CD4-positive, alpha-beta memory T cell (primary cell): Measurements from ENCODE around the gene SPATA3. TPM values are rescaled to one million over a fixed set of nuclear protein-coding genes. Genes with fewer than 3 reads are reported as not detected.
"Not testable (repeated sequence)": the region's sequence is repeated elsewhere in the genome, so short reads cannot be mapped to it uniquely, and the experiment has no call there.

ENCODE experiments used
- CTCF ChIA-PET: fragments of 350-600 bp; sonication (Branson Sonifier 250); formaldehyde crosslinking; loops from one replicate; lab custom pipeline; 2021; ENCODE audit warnings: inconsistent platforms; ENCODE audit not compliant: partially characterized antibody; lab: Charles Lee
- POLR2A ChIA-PET: fragments of 350-600 bp; sonication (Branson Sonifier 250); formaldehyde crosslinking; loops from one replicate; lab custom pipeline; 2021; ENCODE audit not compliant: partially characterized antibody; lab: Charles Lee
- DNase-seq, 5 donors: peaks; one replicate each; pipeline versions ENCODE4 v3.0.0 to v3.0.0-alpha.2; 2020 to 2022; ENCODE audit warnings: mixed read lengths in 1 of 5
- H3K27ac ChIP-seq: one replicate; pipeline ENCODE4 v1.7.0; 2013; ENCODE audit warnings: low read depth, low read length
- H3K27me3 ChIP-seq: 2 replicates; pipeline ENCODE4 v1.7.0; 2013; ENCODE audit warnings: mild to moderate bottlenecking, low read length, moderate library complexity; ENCODE audit not compliant: insufficient read depth
- H3K36me3 ChIP-seq: 2 replicates; pipeline ENCODE4 v1.7.0; 2013; ENCODE audit warnings: mild to moderate bottlenecking, low read length, moderate library complexity; ENCODE audit not compliant: insufficient read depth
- H3K4me1 ChIP-seq: 2 replicates; pipeline ENCODE4 v1.7.0; 2013; ENCODE audit warnings: mild to moderate bottlenecking, low read length, moderate library complexity; ENCODE audit not compliant: insufficient read depth
- H3K4me3 ChIP-seq, 2 donors: one replicate each; pipeline ENCODE4 v1.7.0; 2013; ENCODE audit warnings: low read length in 2 of 2, mild to moderate bottlenecking in 1 of 2
- H3K9me3 ChIP-seq, 2 donors: one replicate each; pipeline ENCODE4 v1.7.0; 2013; ENCODE audit warnings: low read length in 2 of 2, control low read depth in 1 of 2; ENCODE audit not compliant: control insufficient read depth in 1 of 2
- H3K27ac Mint-ChIP-seq, 7 donors: one replicate each; pipeline ENCODE4 v1.8.0; 2020 to 2021; ENCODE audit warnings: mixed read lengths in 7 of 7, mild to moderate bottlenecking in 6 of 7, inconsistent platforms in 3 of 7, moderate library complexity in 3 of 7
- H3K27me3 Mint-ChIP-seq, 2 donors: one replicate each; pipeline ENCODE4 v1.8.0; 2020 to 2021; ENCODE audit warnings: mixed read lengths in 2 of 2
- H3K36me3 Mint-ChIP-seq, 2 donors: one replicate each; pipeline ENCODE4 v1.8.0; 2020 to 2021; ENCODE audit warnings: mixed read lengths in 2 of 2, inconsistent platforms in 1 of 2, mild to moderate bottlenecking in 1 of 2
- H3K4me1 Mint-ChIP-seq, 4 donors: one replicate each; pipeline ENCODE4 v1.8.0; 2020 to 2021; ENCODE audit warnings: mixed read lengths in 4 of 4, mild to moderate bottlenecking in 1 of 4
- H3K4me3 Mint-ChIP-seq, 8 donors: one replicate each; pipeline ENCODE4 v1.8.0; 2020 to 2021; ENCODE audit warnings: mixed read lengths in 8 of 8, mild to moderate bottlenecking in 7 of 8, moderate library complexity in 6 of 8, inconsistent platforms in 3 of 8
- H3K9me3 Mint-ChIP-seq, 8 donors: one replicate each; pipeline ENCODE4 v1.8.0; 2020 to 2021; ENCODE audit warnings: mixed read lengths in 8 of 8, mild to moderate bottlenecking in 5 of 8, inconsistent platforms in 3 of 8, moderate library complexity in 1 of 8
- intact Hi-C: fragments of 100-400 bp; cut with micrococcal nuclease; formaldehyde crosslinking; loops from one replicate; pipeline ENCODE4 v1.15.1; 2023
- polyA plus RNA-seq, 2 donors: library from polyadenylated mRNA; unstranded; fragments of 300-500 nt; fragmentation: Illumina TruSeq; gene quantifications; one replicate each; pipeline ENCODE4 v1.2.3, GENCODE V29; 2021
- total RNA-seq, 2 experiments: library from RNA; stranded (reverse); gene quantifications; one replicate each; pipeline ENCODE4 v1.2.3, GENCODE V29; 2021

Gene SPATA3
- total and polyA plus RNA-seq, 4 experiments from 2014 or later = not detected

GRCh38 chr2:230968314-230968713, 27.6 kb upstream of the SPATA3 start:
- ChIA-PET POLR2A (interaction anchor here (1.0 kb wide), 1 partner anchor 44 kb away, joined by 3 read pairs; the partner anchor contains the start of gene GPR55), CTCF (interaction anchor here (0.7 to 4.1 kb wide), 3 partner anchors 19 to 175 kb away, joined by 3 to 16 read pairs (median 3); partner anchors contain the start of gene GPR55)
- H3K27ac Mint-ChIP-seq, H3K27ac ChIP-seq, H3K27me3 ChIP-seq, H3K4me3 ChIP-seq, H3K36me3 Mint-ChIP-seq, H3K4me3 Mint-ChIP-seq, intact Hi-C loops, H3K36me3 ChIP-seq, H3K27me3 Mint-ChIP-seq, H3K9me3 Mint-ChIP-seq, H3K9me3 ChIP-seq, DNase-seq: not testable (repeated sequence)
- H3K4me1 ChIP-seq = peaks cover 22% of the 10 kb centered on the region
- peaks cover 4 to 18% (median 12%) of the 10 kb centered on the region in 4 donors for H3K4me1 Mint-ChIP-seq

GRCh38 chr2:230968921-230969658, 26.8 kb upstream of the SPATA3 start:
- Histone ChIP-seq H3K27me3 (no peaks in the 10 kb centered on the region), H3K9me3 (no peaks in the 10 kb centered on the region), H3K27ac (no peak overlapping the region), H3K4me1 (peaks cover 29% of the 10 kb centered on the region), H3K4me3 (no peak overlapping the region), H3K36me3 (no peaks in the 10 kb centered on the region)
- Mint-ChIP-seq H3K27me3 (peaks cover 0 to 2% of the 10 kb centered on the region in 2 donors), H3K4me3 (peak overlapping the region; percentile 39 to 78 (median 71)), H3K27ac (peak overlapping the region in 5 of 7 donors; percentile 51 to 81 (median 65)), H3K4me1 (peaks cover 11 to 25% (median 20%) of the 10 kb centered on the region in 4 donors), H3K9me3 (no peaks in the 10 kb centered on the region), H3K36me3 (no peaks in the 10 kb centered on the region)
- POLR2A ChIA-PET = interaction anchor here (1.0 kb wide), 1 partner anchor 44 kb away, joined by 3 read pairs; the partner anchor contains the start of gene GPR55
- intact Hi-C loops = no loop called here
- CTCF ChIA-PET = interaction anchor here (1.2 to 4.1 kb wide), 2 partner anchors 18 to 44 kb away, joined by 3 to 16 read pairs; partner anchors contain the start of gene GPR55
- DNase-seq = no peak

DNA sequence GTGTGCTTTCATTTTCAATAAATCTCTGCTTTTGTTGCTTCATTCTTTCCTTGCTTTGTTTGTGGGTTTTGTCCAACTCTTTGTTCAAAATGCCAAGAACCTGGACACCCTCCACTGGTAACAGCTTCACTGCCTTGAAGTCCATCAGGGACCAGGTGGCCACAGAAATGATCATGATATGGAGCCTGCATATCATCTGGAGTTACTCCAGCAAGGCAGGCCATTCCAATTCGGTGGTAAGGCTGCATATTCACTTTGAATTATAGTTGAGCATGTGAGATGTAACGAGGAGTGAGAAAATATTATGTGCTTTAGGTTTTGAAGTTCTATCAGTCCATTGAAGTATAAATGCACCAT, 26.3 kb upstream of the SPATA3 start:
- Mint-ChIP-seq H3K9me3 (no peaks in the 10 kb centered on the region), H3K27ac (peak overlapping the region in 3 of 7 donors; percentile 6 to 70 (median 65)), H3K4me1 (peaks cover 14 to 31% (median 25%) of the 10 kb centered on the region in 4 donors), H3K27me3 (peaks cover 0 to 2% of the 10 kb centered on the region in 2 donors), H3K36me3 (no peaks in the 10 kb centered on the region), H3K4me3 (peak overlapping the region in 7 of 8 donors; percentile 39 to 78 (median 70))
- Histone ChIP-seq H3K9me3 (no peaks in the 10 kb centered on the region), H3K4me1 (peaks cover 35% of the 10 kb centered on the region), H3K4me3 (no peak overlapping the region), H3K36me3 (no peaks in the 10 kb centered on the region), H3K27me3 (no peaks in the 10 kb centered on the region), H3K27ac (no peak overlapping the region)
- no peak for DNase-seq
- ChIA-PET POLR2A (no interaction called here), CTCF (interaction anchor here (0.7 kb wide), 1 partner anchor 15 kb away, joined by 3 read pairs; no protein-coding TSS in a partner anchor)
- intact Hi-C loops = loop anchor here (10.0 kb wide), 1 partner anchor 105 kb away; the partner anchor contains the start of gene ITM2C

DNA sequence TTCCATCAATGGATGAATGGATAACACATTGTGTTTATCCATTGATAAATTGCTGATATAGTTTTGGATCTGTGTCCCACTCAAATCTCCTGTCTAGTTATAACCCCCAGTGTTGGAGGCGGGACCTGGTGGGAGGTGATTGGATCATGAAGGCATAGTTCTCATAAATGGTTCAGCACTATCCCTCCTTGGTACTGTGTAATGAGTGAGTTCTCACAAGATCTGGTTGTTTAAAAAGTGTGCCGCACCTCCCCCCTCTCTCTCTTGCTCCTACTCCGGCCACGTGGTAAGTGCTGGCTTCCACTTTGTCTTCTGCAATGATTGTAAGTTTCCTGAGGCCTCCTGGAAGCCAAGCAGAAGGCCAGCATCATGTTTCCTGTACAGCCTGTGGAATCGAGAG, 23.9 kb upstream of the SPATA3 start:
- intact Hi-C loops = loop anchor here (10.0 kb wide), 1 partner anchor 107 kb away; the partner anchor contains the start of gene ITM2C
- no peaks in the 10 kb centered on the region for H3K36me3 Mint-ChIP-seq
- no peak overlapping the region for H3K4me3 ChIP-seq
- no peaks in the 10 kb centered on the region for H3K9me3 Mint-ChIP-seq
- ChIA-PET POLR2A (no interaction called here), CTCF (interaction anchor here (0.6 to 1.8 kb wide), 2 partner anchors 15 to 443 kb away, joined by 5 read pairs; no protein-coding TSS in a partner anchor)
- peaks cover 0 to 2% of the 10 kb centered on the region in 2 donors for H3K27me3 Mint-ChIP-seq
- H3K9me3 ChIP-seq = no peaks in the 10 kb centered on the region
- no peaks in the 10 kb centered on the region for H3K27me3 ChIP-seq
- H3K4me3 Mint-ChIP-seq = no peak overlapping the region
- peaks cover 40% of the 10 kb centered on the region for H3K4me1 ChIP-seq
- DNase-seq = no peak
- H3K36me3 ChIP-seq = no peaks in the 10 kb centered on the region
- peaks cover 28 to 48% (median 39%) of the 10 kb centered on the region in 4 donors for H3K4me1 Mint-ChIP-seq
- H3K27ac ChIP-seq = no peak overlapping the region
- H3K27ac Mint-ChIP-seq = peak overlapping the region in 2 of 7 donors; percentile 15 to 68

- Mint-ChIP-seq H3K27ac (peak overlapping the region; percentile 78 to 99 (median 93)), H3K9me3 (no peaks in the 10 kb centered on the region)
- CTCF ChIA-PET = interaction anchor here (0.9 to 3.4 kb wide), 5 partner anchors 10 to 150 kb away, joined by 4 to 24 read pairs (median 6); partner anchors contain the start of gene GPR55
Measured at GRCh38 chr2:230974096-230974913, 21.6 kb upstream of the SPATA3 start.

DNA sequence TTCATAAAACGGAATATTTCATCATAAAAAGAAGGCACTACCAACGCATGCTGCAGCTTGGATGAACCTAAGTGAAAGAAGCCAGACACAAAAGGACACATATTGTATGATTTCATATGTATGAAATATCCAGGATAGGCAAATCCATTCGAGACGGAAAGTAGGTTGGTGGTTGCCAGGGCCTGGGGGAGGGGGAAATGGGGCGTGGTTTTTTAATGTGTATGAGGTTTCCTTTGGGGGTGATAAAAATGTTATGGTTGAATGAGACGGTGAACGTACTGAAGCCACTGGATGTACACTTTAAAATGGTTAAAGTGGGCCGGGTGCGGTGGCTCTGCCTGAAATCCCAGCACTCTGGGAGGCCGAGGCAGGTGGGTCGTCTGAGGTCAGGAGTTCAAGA, 20.0 kb upstream of the SPATA3 start:
- Mint-ChIP-seq H3K4me1 (peaks cover 41 to 70% (median 55%) of the 10 kb centered on the region in 4 donors), H3K27me3 (no peaks in the 10 kb centered on the region), H3K9me3 (no peaks in the 10 kb centered on the region), H3K4me3 (no peak overlapping the region), H3K27ac (peak overlapping the region in 5 of 7 donors; percentile 23 to 81 (median 62)), H3K36me3 (no peaks in the 10 kb centered on the region)
- no peak overlapping the region for H3K27ac ChIP-seq
- no peaks in the 10 kb centered on the region for H3K27me3 ChIP-seq
- ChIA-PET CTCF (interaction anchor here (3.2 to 3.4 kb wide), 2 partner anchors 11 to 51 kb away, joined by 16 to 24 read pairs; partner anchors contain the start of gene GPR55), POLR2A (no interaction called here)
- no peak overlapping the region for H3K4me3 ChIP-seq
- H3K9me3 ChIP-seq = no peaks in the 10 kb centered on the region
- H3K4me1 ChIP-seq = peaks cover 36% of the 10 kb centered on the region
- DNase-seq = no peak
- H3K36me3 ChIP-seq = no peaks in the 10 kb centered on the region
- intact Hi-C loops = loop anchor here (10.0 kb wide), 1 partner anchor 111 kb away; the partner anchor contains the start of gene ITM2C

More at GRCh38 chr2:230974096-230974913, 21.6 kb upstream of the SPATA3 start:
- Histone ChIP-seq H3K27ac (peak overlapping the region; percentile 73), H3K4me3 (peak overlapping the region in 1 of 2 donors; percentile 25), H3K4me1 (peaks cover 33% of the 10 kb centered on the region), H3K27me3 (no peaks in the 10 kb centered on the region), H3K36me3 (no peaks in the 10 kb centered on the region), H3K9me3 (no peaks in the 10 kb centered on the region)
- H3K4me1 Mint-ChIP-seq = peaks cover 35 to 65% (median 47%) of the 10 kb centered on the region in 4 donors
- H3K27me3 Mint-ChIP-seq = no peaks in the 10 kb centered on the region
- H3K4me3 Mint-ChIP-seq = peak overlapping the region; percentile 40 to 75 (median 64)
- H3K36me3 Mint-ChIP-seq = no peaks in the 10 kb centered on the region
- peak; percentile 69 to 90 (median 72) for DNase-seq
- POLR2A ChIA-PET = interaction anchor here (0.6 to 1.6 kb wide), 6 partner anchors 8 to 490 kb away, joined by 4 to 7 read pairs (median 4); partner anchors contain the start of genes GPR55, ITM2C and NCL
- intact Hi-C loops = loop anchor here (10.0 kb wide), 1 partner anchor 110 kb away; the partner anchor contains the start of gene ITM2C
